Measurements from ENCODE around the gene ARAP2.

Gene ARAP2

GRCh38 chr4:36037127-36037526, 207.2 kb downstream of the ARAP2 start:
- no peak for DNase-seq
- Histone ChIP-seq H3K4me3 (ENCODE audit: insufficient read depth, low read depth, low read length, poor library complexity, severe bottlenecking) (no peak overlapping the region), H3K9me3 (ENCODE audit: control insufficient read depth, low read length) (no peaks in the 10 kb centered on the region), H3K4me1 (ENCODE audit: control insufficient read depth, insufficient read depth, low read length, poor library complexity, severe bottlenecking) (no peaks in the 10 kb centered on the region), H3K27ac (ENCODE audit: insufficient read depth, low read length, poor library complexity, severe bottlenecking) (no peak overlapping the region), H3K27me3 (replicated peaks; ENCODE audit: control insufficient read depth, insufficient read depth, low read length, poor library complexity, severe bottlenecking) (no peaks in the 10 kb centered on the region), H3K36me3 (ENCODE audit: control insufficient read depth, insufficient read depth, low read length) (no peaks in the 10 kb centered on the region)

GRCh38 chr4:36029951-36030350, 214.4 kb downstream of the ARAP2 start:
- no peaks in the 10 kb centered on the region for H3K4me1 ChIP-seq (ENCODE audit: control insufficient read depth, insufficient read depth, low read length, poor library complexity, severe bottlenecking)
- H3K4me3 ChIP-seq (ENCODE audit: insufficient read depth, low read depth, low read length, poor library complexity, severe bottlenecking), result no peak overlapping the region
- H3K9me3 ChIP-seq (ENCODE audit: control insufficient read depth, low read length), result no peaks in the 10 kb centered on the region
- H3K36me3 ChIP-seq (ENCODE audit: control insufficient read depth, insufficient read depth, low read length), result no peaks in the 10 kb centered on the region
- no peak overlapping the region for H3K27ac ChIP-seq (ENCODE audit: insufficient read depth, low read length, poor library complexity, severe bottlenecking)
- no peaks in the 10 kb centered on the region for H3K27me3 ChIP-seq (replicated peaks; ENCODE audit: control insufficient read depth, insufficient read depth, low read length, poor library complexity, severe bottlenecking)
- no peak for DNase-seq

- no peaks in the 10 kb centered on the region for H3K9me3 ChIP-seq (ENCODE audit: control insufficient read depth, low read length)
- no peaks in the 10 kb centered on the region for H3K27me3 ChIP-seq (replicated peaks; ENCODE audit: control insufficient read depth, insufficient read depth, low read length, poor library complexity, severe bottlenecking)
- no peak overlapping the region for H3K27ac ChIP-seq (ENCODE audit: insufficient read depth, low read length, poor library complexity, severe bottlenecking)
- no peaks in the 10 kb centered on the region for H3K4me1 ChIP-seq (ENCODE audit: control insufficient read depth, insufficient read depth, low read length, poor library complexity, severe bottlenecking)
- H3K4me3 ChIP-seq (ENCODE audit: insufficient read depth, low read depth, low read length, poor library complexity, severe bottlenecking), result no peak overlapping the region
- DNase-seq, result no peak
- H3K36me3 ChIP-seq (ENCODE audit: control insufficient read depth, insufficient read depth, low read length), result no peaks in the 10 kb centered on the region
Observed at GRCh38 chr4:36027203-36027602, 217.1 kb downstream of the ARAP2 start.

- H3K36me3 ChIP-seq (ENCODE audit: control insufficient read depth, insufficient read depth, low read length), result no peaks in the 10 kb centered on the region
- H3K4me3 ChIP-seq (ENCODE audit: insufficient read depth, low read depth, low read length, poor library complexity, severe bottlenecking), result no peak overlapping the region
- no peak overlapping the region for H3K27ac ChIP-seq (ENCODE audit: insufficient read depth, low read length, poor library complexity, severe bottlenecking)
- no peaks in the 10 kb centered on the region for H3K4me1 ChIP-seq (ENCODE audit: control insufficient read depth, insufficient read depth, low read length, poor library complexity, severe bottlenecking)
- H3K9me3 ChIP-seq (ENCODE audit: control insufficient read depth, low read length), result no peaks in the 10 kb centered on the region
- no peaks in the 10 kb centered on the region for H3K27me3 ChIP-seq (replicated peaks; ENCODE audit: control insufficient read depth, insufficient read depth, low read length, poor library complexity, severe bottlenecking)
- DNase-seq, result no peak
Observed at GRCh38 chr4:36026348-36026880, 217.9 kb downstream of the ARAP2 start.

- no peak for DNase-seq
Observed at GRCh38 chr4:36024901-36025660, 219.2 kb downstream of the ARAP2 start.

GRCh38 chr4:36020351-36020750, 224.0 kb downstream of the ARAP2 start:
- no peak overlapping the region for H3K27ac ChIP-seq (ENCODE audit: insufficient read depth, low read length, poor library complexity, severe bottlenecking)
- H3K36me3 ChIP-seq (ENCODE audit: control insufficient read depth, insufficient read depth, low read length), result no peaks in the 10 kb centered on the region
- H3K27me3 ChIP-seq (replicated peaks; ENCODE audit: control insufficient read depth, insufficient read depth, low read length, poor library complexity, severe bottlenecking), result no peaks in the 10 kb centered on the region
- DNase-seq, result no peak
- no peaks in the 10 kb centered on the region for H3K9me3 ChIP-seq (ENCODE audit: control insufficient read depth, low read length)
- no peaks in the 10 kb centered on the region for H3K4me1 ChIP-seq (ENCODE audit: control insufficient read depth, insufficient read depth, low read length, poor library complexity, severe bottlenecking)
- H3K4me3 ChIP-seq (ENCODE audit: insufficient read depth, low read depth, low read length, poor library complexity, severe bottlenecking), result no peak overlapping the region

More at GRCh38 chr4:36024901-36025660, 219.2 kb downstream of the ARAP2 start:
- Histone ChIP-seq H3K27me3 (replicated peaks; ENCODE audit: control insufficient read depth, insufficient read depth, low read length, poor library complexity, severe bottlenecking) (no peaks in the 10 kb centered on the region), H3K36me3 (ENCODE audit: control insufficient read depth, insufficient read depth, low read length) (no peaks in the 10 kb centered on the region), H3K4me3 (ENCODE audit: insufficient read depth, low read depth, low read length, poor library complexity, severe bottlenecking) (no peak overlapping the region), H3K27ac (ENCODE audit: insufficient read depth, low read length, poor library complexity, severe bottlenecking) (no peak overlapping the region), H3K9me3 (ENCODE audit: control insufficient read depth, low read length) (no peaks in the 10 kb centered on the region), H3K4me1 (ENCODE audit: control insufficient read depth, insufficient read depth, low read length, poor library complexity, severe bottlenecking) (no peaks in the 10 kb centered on the region)
